T follicular helper cell (primary cell): ENCODE data around the gene OR6N1.

Experiments used
- DNase-seq: peaks from one replicate; pipeline ENCODE4 v3.0.0-alpha.2; 2020; ENCODE audit warnings: low read depth
- total RNA-seq, 2 experiments: gene quantifications; one replicate each; lab custom pipeline; 2026; lab: John Stamatoyannopoulos, UW

Gene OR6N1
- 0 reads per million in 2 experiments for total RNA-seq

DNA sequence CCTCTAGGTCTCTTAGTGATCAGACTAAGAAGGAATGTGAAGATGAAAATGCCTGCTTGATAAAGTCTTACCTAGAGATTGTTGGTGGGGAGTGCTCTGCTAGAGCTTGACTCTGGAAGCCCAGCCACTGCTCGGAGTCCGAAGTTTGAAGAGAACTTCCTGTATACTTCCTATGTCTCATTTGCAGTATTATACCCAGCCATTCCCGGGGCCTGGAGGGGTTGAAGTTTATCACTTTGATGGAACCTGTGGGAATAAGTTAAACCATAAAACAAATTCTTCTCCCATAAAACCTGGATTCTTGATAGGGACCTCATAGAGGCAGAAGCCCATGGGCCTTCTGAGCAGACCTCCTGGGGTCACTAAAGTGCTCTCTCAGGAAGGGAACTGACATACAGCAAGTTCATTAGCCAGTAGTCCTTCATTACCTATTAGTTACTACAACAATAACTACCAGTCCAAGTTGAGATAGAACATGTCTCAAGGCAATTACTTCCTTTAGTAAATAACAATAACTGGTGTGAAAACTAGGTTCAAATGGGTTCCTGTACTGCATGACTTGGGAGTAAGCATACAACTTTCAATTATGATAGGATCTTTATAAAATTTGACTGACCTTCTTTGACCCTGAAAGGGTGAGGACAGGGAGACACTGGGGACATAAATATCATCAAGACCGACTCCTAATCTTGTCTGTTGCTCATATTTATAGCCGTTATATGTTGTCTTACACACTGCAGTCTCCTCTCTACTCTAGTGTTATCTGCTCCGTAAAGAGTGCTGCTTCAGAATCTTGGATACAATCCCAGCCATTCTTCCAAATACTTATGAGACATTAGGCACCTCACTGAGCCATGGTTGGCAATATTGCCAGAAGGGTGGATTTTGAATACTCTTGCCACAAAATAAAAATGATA is at the start of gene OR6N1:
OR6N1 (minus strand) TSS at position 246 of the 917 bp plus-strand sequence. CDS start 5,513 bp downstream, outside the sequence.
- DNase-seq, result no peak

DNA sequence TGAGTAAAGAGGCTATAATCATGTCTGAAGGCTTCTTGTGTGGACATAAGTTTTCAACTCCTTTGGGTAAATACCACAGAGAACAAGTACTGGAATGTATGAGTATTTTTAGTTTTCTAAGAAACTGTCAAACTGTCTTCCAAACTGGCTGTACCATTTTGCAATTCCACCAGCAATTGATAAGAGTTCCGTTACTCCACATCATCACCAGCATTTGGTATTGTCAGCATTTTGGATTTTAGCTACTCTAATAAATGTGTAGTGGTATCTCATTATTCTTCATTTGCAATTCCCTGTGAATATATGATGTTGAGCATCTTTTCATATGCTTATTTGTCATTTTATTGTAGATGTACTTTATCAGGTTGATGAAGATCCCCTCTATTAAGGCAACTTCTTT is 49.7 kb upstream of the OR6N1 start:
- DNase-seq, result no peak

DNA sequence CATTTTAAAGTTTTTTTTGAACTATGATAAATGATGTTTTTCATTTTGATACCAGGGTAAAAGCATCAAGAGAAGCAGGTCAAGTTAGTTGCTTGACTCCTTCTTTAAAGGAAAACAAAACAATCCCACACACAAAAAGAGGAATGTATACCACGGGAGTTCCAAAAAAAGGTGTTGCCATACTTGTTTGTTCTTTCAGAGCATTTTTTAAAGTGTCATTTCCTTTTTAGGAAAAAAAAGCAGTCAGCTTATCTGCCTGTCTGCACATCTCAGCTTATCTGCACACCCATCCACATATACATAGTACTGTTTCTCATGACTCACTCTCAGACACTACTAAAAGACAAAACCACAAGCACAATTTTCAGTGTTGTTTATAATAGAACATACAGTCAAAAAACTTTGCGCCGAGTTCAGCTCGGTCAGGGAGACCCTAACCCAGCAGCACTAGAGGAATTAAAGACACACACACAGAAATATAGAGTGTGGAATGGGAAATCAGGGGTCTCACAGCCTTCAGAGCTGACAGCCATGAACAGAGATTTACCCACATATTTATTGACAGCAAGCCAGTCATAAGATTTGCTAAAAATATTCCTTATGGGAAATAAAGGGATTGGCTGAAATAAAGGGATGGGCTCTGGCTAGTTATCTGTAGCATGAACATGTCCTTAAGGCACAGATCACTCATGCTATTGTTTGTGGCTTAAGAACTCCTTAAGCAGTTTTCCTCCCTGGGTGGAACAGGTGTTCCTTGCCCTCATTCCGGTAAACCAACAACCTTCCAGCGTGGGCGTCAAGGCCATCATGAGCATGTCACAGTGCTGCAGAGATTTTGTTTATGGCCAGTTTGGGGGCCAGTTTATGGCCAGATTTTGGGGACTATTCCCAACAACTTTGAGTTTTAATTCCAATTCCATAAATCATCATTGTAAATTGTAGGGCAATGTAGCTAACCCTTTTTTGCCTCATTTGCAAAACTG is 47.8 kb upstream of the OR6N1 start:
- no peak for DNase-seq

- DNase-seq, result no peak
These were observed 47.0 kb upstream of the OR6N1 start for GRCh38 chr1:158818975-158819431.

DNA sequence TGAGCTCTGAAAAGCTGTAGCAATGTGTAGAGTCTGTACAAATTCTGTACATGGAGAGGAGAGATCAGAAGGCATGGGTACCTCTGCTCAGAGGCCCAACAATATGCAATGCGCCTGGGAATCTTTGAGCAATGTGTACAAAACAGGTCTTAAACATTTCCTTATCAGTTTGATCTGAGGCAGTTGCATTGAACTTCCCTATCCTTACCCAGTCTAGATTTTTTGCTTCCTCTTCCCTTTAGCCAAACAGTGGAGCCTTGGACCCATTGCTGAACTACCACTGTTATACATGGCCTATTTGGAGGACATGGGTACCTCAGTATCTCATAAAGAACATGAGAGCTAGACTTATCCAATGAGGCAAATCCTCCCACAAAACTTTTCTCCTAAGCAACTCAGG is 46.6 kb upstream of the OR6N1 start:
- no peak for DNase-seq

DNA sequence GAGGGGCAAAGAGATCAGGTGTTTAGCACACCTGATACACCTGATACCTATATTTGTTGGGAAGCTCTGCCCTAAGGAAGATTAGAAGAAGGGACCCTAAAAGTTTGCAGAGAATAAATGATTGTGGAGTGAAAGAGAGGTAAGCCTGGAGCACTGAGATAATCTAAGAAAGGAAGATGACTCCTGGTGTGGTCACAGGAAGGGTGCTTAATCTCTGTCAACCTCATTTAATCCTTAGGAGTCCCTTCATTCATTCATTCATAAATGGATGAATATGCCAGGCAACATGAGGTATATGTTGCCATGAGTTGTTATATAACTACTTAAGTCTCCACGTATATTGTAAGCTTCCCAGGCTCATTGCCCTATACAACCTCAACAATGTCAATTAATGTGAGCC is 43.0 kb upstream of the OR6N1 start:
- no peak for DNase-seq

DNA sequence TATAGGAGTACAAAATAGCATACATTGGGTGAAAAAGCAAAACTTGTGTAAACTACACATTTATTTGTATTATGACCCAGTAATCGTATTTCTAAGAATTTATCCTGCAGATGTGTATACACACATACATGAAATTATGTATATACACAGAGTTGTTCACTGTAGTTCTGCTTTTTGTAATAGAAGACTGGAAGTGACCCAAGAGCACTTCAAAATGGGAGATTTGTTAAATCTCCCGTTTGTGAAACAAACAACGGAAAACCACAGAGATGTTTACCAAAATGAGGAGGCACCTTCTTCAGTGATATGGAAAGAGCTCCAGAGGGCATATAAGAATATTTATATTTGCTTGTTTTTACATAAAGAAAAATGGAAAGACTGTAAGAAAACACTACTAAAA is 41.2 kb upstream of the OR6N1 start:
- no peak for DNase-seq

GRCh38 chr1:158812336-158812735 is 40.3 kb upstream of the OR6N1 start:
- DNase-seq, result no peak

GRCh38 chr1:158810311-158810710 is 38.3 kb upstream of the OR6N1 start:
- DNase-seq, result no peak

DNA sequence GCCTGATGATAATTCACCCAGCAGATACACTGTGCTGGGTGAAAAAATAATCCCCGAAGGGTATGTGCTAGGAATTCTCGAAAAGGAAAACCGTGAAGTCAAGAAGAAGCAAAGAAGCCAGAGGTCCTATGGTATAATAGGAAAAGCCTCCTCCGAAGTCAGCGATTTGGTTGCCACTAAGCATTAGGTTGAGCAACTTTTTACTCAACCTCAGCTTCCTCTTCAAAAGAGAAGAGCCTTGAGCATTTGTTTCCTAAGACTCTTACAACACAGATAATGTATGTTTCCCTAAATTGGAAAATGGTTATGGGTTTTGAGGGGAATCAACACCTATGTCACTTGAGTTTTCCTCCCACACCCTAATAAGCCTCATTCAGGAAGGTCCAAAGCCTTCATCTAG is 37.9 kb upstream of the OR6N1 start:
- no peak for DNase-seq

GRCh38 chr1:158809256-158809655 is 37.3 kb upstream of the OR6N1 start:
- no peak for DNase-seq

- DNase-seq, result no peak
These were observed 35.0 kb upstream of the OR6N1 start for GRCh38 chr1:158806916-158807536.

DNA sequence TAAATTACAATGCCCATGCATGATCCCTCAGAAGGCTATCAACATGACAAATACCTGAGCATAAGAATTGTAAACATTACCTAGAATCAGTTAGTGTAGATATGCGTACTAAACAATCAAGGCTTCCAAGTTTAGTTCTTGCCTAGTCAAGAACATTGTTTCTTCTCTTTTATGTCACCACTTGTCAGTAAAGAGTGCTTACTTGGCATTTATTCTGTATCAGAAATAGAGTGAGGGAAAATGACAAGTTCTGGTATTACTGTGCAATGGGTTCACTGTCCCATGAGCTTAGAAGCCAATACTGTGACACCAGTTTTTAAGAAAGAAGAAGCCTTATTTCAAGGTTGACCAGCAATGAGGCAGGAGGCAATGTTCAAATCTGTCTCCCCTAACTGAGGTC is 31.7 kb upstream of the OR6N1 start:
- no peak for DNase-seq

DNA sequence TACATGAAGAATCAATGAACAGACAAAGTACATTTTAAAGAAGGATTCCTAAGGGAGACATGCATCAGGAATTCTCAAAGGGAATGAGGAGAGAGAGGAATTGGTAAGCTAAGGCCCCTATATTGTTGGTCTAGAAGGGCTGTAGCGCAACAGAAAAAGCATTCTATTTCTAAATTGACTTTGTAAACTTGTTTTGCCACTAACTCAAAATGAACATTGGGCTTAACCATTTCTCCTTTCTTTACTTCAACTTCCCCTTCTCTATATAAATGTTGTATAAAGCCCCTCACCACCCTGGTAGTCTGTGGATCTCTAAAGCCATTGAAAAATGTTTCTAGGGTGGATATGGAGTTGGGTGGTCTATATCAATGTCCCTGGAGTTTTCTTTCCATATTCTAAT is 29.4 kb upstream of the OR6N1 start:
- DNase-seq, result no peak

GRCh38 chr1:158800526-158800925 is 28.5 kb upstream of the OR6N1 start:
- no peak for DNase-seq

DNA sequence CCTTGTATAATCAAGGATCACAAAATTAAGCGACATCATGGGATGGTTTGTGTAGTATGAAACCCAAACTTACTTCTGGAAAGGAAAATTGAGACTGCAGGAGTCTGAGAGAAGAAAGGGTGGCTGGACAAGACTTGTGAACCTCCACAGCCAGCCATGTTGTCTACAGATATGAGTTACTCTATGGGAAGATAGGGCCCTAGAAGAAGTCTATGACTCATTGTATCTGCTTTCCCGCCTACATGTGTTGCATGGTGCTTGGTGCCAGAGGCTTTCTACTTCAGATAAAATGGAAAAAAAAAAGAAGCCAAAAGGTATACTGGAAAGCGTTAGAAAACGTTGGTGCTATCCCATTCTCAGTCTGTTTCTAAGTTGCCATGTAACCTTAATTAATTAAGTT is 27.7 kb upstream of the OR6N1 start:
- no peak for DNase-seq

DNA sequence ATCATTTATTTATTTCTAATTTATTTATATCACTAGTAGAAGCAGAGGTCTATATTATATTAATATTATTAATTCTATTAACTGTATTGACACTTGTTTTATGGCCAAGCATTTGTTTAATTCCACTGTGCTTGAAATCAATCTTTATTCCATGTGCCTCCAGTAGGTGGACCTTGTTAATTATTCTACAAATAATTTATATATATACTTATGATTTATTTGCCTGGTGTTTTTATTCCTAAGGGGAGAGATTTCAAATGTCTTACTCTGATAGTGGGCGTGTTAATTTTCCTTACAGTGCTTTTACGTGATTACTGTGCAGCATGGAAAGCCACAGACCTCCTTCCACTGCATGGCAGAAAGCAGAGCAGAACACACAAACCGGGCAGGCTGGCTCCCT is 26.5 kb upstream of the OR6N1 start:
- no peak for DNase-seq

DNA sequence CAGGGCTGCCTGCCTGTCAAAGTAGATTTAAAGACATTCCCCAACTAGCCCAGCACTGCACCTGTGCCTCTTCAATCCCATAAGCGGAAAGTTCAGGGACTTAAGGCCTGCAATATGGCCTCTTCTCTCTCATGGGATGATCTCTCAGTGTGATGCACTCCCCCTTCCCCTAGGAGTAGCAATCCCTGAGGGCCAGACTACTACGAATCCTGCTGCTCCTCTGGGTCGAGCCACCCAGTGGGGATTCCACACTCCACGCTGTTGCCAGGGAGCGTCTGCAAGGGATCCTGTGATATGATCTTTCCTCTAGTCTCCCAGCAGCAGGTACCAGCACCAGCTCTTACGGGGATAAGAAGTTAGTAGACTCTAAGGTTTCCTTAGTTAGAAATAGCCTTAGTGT is 22.3 kb upstream of the OR6N1 start:
- DNase-seq, result no peak

DNA sequence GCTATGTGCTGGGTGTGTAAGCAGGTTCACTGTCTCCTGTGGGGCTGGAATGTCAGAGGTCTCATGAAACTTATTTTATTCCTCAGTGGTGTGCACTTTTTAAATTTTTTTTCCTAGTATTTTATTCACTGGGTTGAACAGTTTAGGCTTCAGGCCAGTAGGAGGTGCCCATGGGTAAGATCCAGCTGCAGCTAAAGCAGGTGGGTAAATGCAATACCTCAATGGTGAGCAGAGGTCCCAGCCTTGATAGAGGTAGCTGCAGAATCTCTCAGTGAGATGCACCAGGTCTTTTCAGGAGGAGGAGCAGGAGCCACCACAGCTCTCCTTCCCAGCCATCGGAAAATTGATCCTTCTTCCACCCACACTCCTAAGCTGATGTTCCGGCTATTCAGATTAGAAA is 21.6 kb upstream of the OR6N1 start:
- DNase-seq, result peak; percentile 12

GRCh38 chr1:158781104-158781503 is 9.1 kb upstream of the OR6N1 start, which contains the start of gene OR6N2:
Gene OR6N2, minus strand, starts transcription at chr1:158781204. Its CDS starts 3,569 bp downstream, at chr1:158777635.
- DNase-seq, result no peak

DNA sequence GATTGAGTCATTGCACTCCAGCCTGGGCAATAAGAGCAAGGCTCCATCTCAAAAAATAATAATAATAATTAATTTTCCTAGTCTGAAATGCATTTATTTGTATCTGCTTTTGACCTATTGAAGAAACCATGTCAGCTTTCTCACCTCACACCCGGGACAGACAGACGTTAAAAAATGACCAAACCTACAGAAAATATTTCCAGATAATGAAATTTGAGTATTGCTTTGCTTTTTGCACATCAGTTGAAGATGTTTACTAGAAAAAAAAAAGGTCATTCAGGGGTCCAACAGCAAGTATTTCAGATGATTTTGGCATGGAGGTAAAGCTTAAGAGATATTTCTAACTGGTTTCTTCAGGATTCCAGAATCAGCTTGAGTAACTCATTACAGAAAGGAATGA is 17.6 kb downstream of the OR6N1 start, which contains the start of gene OR6K6:
OR6K6 (plus strand) TSS at position 301 of the 400 bp plus-strand sequence. CDS start 168 bp downstream, outside the sequence.
- DNase-seq, result no peak
